Measurements from ENCODE around the gene KRTAP10-8.
"Not testable (repeated sequence)": the region's sequence is repeated elsewhere in the genome, so short reads cannot be mapped to it uniquely, and the experiment has no call there.

Gene KRTAP10-8

DNA sequence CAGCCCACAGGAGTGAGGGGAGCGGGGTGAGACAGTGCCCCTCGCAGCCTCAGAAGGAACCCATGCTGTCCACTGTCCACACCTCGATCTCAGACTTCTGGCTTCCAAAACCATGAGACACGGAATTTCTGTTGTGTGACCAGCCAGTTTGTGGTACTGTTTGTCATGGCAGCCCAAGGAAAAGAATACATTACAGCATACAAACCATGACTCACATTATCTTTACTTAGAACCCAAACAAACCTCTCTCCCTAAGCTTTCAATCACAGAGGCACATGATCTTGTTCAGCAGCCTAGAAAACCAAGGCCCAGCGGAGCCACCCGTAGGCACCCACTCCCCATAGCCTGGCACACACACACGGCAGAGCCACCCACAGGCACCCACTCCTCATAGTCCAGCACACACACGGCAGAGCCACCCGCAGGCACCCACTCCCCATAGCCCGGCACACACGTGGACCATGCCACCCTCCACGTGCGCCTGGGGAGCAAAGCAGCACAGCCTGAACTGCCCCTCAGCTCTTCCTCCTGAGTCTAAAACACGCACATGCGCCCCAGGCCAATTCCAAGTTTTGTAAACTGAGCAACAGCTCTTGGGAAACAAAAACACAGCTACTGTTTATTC, 38.8 kb upstream of the KRTAP10-8 start:
- Histone ChIP-seq H3K4me3 (ENCODE audit: low read depth, low read length) (no peak overlapping the region), H3K36me3 (replicated peaks) (no peaks in the 10 kb centered on the region), H3K27ac (no peak overlapping the region), H3K27me3 (replicated peaks) (no peaks in the 10 kb centered on the region)
- TF ChIP-seq, protein P1, sequence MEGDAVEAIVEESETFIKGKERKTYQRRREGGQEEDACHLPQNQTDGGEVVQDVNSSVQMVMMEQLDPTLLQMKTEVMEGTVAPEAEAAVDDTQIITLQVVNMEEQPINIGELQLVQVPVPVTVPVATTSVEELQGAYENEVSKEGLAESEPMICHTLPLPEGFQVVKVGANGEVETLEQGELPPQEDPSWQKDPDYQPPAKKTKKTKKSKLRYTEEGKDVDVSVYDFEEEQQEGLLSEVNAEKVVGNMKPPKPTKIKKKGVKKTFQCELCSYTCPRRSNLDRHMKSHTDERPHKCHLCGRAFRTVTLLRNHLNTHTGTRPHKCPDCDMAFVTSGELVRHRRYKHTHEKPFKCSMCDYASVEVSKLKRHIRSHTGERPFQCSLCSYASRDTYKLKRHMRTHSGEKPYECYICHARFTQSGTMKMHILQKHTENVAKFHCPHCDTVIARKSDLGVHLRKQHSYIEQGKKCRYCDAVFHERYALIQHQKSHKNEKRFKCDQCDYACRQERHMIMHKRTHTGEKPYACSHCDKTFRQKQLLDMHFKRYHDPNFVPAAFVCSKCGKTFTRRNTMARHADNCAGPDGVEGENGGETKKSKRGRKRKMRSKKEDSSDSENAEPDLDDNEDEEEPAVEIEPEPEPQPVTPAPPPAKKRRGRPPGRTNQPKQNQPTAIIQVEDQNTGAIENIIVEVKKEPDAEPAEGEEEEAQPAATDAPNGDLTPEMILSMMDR (IDR thresholded peaks at IDR 0.05; ENCODE audit: low read depth, low read length, missing control alignments): no peak
- peak; percentile 39 for DNase-seq
- in situ Hi-C loops (cut with HindIII; ENCODE audit: low pct_ligation_motif_present, low sequenced_read_pairs): no loop called here

DNA sequence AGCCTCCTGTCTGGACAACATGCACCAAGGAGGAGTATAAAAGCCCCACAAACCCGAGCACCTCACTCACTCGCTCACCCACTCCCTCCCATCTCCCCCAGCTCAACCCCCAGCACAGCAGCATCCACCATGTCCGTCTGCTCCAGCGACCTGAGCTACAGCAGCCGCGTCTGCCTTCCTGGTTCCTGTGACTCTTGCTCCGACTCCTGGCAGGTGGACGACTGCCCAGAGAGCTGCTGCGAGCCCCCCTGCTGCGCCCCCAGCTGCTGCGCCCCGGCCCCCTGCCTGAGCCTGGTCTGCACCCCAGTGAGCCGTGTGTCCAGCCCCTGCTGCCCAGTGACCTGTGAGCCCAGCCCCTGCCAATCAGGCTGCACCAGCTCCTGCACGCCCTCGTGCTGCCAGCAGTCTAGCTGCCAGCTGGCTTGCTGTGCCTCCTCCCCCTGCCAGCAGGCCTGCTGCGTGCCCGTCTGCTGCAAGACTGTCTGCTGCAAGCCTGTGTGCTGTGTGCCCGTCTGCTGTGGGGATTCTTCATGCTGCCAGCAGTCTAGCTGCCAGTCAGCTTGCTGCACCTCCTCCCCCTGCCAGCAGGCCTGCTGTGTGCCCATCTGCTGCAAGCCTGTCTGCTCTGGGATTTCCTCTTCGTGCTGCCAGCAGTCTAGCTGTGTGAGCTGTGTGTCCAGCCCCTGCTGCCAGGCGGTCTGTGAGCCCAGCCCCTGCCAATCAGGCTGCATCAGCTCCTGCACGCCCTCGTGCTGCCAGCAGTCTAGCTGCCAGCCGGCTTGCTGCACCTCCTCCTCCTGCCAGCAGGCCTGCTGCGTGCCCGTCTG, 38.0 kb upstream of the KRTAP10-8 start, which contains the start of gene KRTAP10-4:
TSS of gene KRTAP10-4 (plus strand) at position 100 of the 827 bp plus-strand sequence. CDS start at position 130, 30 bp downstream.
- in situ Hi-C loops (cut with HindIII; ENCODE audit: low pct_ligation_motif_present, low sequenced_read_pairs): not testable (repeated sequence)

DNA sequence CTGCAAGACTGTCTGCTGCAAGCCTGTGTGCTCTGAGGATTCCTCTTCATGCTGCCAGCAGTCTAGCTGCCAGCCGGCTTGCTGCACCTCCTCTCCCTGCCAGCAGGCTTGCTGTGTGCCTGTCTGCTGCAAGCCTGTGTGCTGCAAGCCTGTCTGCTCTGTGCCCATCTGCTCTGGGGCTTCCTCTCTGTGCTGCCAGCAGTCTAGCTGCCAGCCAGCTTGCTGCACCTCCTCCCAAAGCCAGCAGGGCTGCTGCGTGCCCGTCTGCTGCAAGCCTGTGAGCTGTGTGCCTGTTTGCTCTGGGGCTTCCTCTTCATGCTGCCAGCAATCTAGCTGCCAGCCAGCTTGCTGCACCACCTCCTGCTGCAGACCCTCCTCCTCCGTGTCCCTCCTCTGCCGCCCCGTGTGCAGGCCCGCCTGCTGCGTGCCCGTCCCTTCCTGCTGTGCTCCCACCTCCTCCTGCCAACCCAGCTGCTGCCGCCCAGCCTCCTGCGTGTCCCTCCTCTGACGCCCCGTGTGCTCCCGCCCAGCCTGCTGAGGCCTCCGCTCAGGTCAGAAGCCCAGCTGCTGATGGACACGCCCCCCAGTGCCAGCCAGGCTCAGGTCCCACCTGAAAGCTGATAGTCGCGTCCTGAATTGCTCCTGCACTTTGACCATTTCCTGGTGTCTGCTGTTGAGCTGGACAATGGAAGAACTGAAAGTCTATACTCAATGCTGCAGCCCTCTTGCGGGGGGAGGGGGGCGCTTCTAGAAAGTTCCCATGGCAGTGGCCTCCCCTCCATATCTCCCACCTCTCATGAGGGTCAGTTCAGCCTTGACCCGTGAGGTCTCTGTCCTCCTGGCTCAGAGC, 37.2 kb upstream of the KRTAP10-8 start:
- Histone ChIP-seq H3K27ac (no peak overlapping the region), H3K27me3 (replicated peaks) (no peaks in the 10 kb centered on the region), H3K36me3 (replicated peaks) (no peaks in the 10 kb centered on the region), H3K4me3 (ENCODE audit: low read depth, low read length) (no peak overlapping the region)
- in situ Hi-C loops (cut with HindIII; ENCODE audit: low pct_ligation_motif_present, low sequenced_read_pairs): no loop called here
- no peak for DNase-seq
- TF ChIP-seq, protein P1 (IDR thresholded peaks at IDR 0.05; ENCODE audit: low read depth, low read length, missing control alignments): no peak

More for the DNA sequence above, 38.0 kb upstream of the KRTAP10-8 start, which contains the start of gene KRTAP10-4:
- not testable (repeated sequence) for DNase-seq; H3K36me3 ChIP-seq (replicated peaks); H3K27ac ChIP-seq; H3K4me3 ChIP-seq (ENCODE audit: low read depth, low read length); H3K27me3 ChIP-seq (replicated peaks)

DNA sequence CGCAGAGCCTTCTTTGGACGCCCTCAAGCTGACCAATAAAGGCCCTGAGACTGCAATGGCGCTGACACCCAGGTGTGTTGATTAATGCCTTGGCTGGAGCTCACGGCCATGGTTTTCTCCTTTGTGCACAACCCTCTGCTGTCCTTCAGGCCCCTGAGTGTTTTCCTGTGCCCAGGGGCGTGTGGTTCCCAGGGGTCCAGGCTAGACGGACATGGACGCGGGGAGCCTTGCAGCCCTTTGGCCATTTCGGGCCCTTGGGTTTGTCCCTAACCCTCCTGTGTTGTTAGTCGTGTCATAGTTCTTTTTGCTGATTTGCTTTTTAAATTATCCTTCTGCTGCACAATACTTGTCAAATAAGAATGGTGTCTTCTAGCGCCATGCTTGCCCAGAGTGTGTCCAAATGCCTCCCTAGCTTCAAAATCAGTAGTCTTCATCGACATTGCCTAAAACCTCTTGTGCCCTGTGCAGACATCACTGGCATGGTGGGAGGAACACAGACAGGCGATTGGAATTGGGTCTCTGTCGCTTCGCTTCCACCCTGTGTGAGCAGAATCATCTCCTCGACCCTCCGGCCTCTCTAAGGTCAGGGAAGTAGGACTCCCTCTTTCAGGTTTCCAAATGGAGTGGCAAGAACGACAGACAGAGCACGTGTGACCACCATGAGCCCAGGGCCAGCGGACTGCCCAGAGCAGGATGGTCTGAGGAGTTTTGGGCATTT, 36.4 kb upstream of the KRTAP10-8 start:
- H3K36me3 ChIP-seq (replicated peaks): no peaks in the 10 kb centered on the region
- no peak for DNase-seq
- no peaks in the 10 kb centered on the region for H3K27me3 ChIP-seq (replicated peaks)
- TF ChIP-seq, protein P1 (IDR thresholded peaks at IDR 0.05; ENCODE audit: low read depth, low read length, missing control alignments): no peak
- in situ Hi-C loops (cut with HindIII; ENCODE audit: low pct_ligation_motif_present, low sequenced_read_pairs): no loop called here
- H3K4me3 ChIP-seq (ENCODE audit: low read depth, low read length): no peak overlapping the region
- no peak overlapping the region for H3K27ac ChIP-seq

DNA sequence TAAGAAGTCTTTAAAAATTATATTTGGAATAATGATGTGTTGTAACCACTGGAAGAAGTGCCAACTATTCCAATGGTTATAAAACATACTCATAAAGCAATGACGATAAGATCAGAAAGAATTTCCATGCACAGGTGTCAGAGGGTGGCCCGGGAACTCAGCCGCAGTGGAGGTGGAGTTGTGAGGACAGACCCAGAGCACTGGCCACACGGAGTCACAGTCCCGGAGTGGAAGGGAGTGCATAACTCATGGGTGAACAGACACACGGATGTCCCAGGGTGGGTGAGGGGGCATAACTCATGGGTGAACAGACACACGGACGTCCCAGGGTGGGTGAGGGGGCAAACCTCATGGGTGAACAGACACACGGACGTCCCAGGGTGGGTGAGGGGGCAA, 35.9 kb upstream of the KRTAP10-8 start:
- H3K4me3 ChIP-seq (ENCODE audit: low read depth, low read length): no peak overlapping the region
- H3K36me3 ChIP-seq (replicated peaks): no peaks in the 10 kb centered on the region
- TF ChIP-seq, protein P1 (IDR thresholded peaks at IDR 0.05; ENCODE audit: low read depth, low read length, missing control alignments): no peak
- no peaks in the 10 kb centered on the region for H3K27me3 ChIP-seq (replicated peaks)
- in situ Hi-C loops (cut with HindIII; ENCODE audit: low pct_ligation_motif_present, low sequenced_read_pairs): no loop called here
- no peak overlapping the region for H3K27ac ChIP-seq
- DNase-seq: no peak

Measured in brain microvascular endothelial cell (primary cell).